ENCODE data around the gene CLIC4.

Gene CLIC4

DNA sequence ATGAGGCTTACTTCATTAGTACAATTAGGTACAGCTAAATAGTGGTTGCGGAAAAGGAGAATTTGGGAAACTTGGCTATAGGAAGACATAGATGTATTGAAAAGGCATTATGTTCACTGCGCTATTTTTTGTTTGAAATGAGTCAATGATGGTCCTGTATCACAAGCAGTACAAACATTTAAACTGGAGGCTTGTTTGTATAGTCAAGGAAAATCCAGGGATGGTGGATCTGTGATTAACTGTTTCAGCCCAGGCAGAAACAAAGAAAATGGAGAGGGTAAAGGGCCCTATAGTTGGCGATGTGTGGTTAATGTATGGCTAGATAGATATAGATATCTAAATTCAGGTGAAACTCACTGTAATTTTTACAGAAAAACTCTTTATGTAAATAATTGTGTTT, 79.9 kb downstream of the CLIC4 start:
- H3K4me3 ChIP-seq (replicated peaks; ENCODE audit: low read depth, low read length) = no peak overlapping the region
- TF ChIP-seq CTCF (IDR thresholded peaks at IDR 0.05; ENCODE audit: low read depth, low read length, missing control alignments) = no peak
- no peak for DNase-seq (ENCODE audit: extremely low read depth, low read depth)

GRCh38 chr1:24826510-24826909, 81.3 kb downstream of the CLIC4 start:
- no peak for DNase-seq (ENCODE audit: extremely low read depth, low read depth)
- no peak overlapping the region for H3K4me3 ChIP-seq (replicated peaks; ENCODE audit: low read depth, low read length)
- TF ChIP-seq CTCF (IDR thresholded peaks at IDR 0.05; ENCODE audit: low read depth, low read length, missing control alignments) = no peak

DNA sequence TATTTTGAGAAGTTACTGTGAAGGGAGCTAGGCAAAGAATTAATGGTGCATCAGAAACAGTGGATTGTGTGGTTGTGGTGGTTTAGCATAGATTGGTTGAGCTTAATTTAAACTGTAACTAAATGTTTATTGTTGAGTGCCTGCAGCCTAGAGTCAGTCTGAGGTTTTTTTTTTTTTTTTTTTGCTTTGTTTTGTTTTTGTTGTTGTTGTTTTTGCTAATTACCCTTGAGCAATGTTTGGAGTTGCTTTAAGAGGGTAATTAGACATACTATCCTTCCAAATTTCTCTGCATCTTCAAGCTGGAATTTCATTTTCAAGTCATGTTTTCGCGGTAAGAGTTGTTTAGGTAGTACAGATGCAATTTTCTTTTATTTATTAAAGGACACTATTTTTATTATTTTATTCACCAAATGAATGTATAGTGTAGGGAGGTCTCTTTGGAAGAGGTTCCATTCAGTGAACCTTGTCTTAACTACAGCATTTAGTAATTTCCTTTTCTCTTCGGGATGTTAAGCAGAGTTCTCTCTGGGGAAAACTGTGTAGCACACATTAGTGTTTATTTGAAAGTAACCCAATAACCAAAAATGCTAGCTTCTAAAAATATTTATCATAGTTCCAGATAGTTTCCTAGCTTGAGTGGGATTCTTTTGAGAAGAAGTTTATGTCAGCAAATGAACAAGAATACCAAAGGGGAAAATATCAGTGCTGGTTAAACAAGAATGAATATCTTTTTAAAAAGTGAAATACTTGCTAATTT, 82.3 kb downstream of the CLIC4 start:
- no peak for DNase-seq (ENCODE audit: extremely low read depth, low read depth)
- no peak overlapping the region for H3K4me3 ChIP-seq (replicated peaks; ENCODE audit: low read depth, low read length)
- no peak for TF ChIP-seq CTCF (IDR thresholded peaks at IDR 0.05; ENCODE audit: low read depth, low read length, missing control alignments)

DNA sequence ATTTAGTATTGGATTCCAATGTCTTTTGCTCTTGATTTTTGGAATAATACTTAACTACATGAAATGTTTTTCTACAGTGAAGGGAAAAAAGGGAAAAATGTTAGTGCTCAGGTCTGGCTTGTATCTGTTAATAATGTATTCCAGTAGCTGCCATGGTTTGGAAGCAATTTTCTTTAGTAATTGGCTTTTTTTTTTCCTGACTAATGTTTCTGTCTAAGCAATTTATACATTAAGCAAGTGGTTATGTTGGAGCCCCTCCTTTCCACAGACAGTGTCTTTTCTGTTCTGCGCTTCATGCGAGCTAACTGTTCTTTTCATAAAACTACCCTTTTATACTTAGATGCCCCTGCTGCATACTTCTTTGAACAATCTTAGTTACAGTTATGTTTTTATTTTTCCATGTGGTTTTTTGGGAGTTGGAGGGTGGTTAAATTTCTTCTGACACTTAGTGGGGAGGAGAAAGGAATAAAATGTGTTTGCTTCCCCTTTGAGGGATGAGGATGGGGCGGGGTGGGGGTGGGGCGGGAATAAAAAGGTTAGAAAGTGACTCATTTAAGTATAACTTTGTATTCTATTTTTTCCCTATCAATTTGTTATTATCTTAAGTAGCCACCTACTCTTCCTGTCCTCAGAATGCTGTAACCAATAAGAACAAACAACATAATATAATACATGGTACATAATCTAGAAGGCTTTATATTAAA, 83.1 kb downstream of the CLIC4 start:
- TF ChIP-seq CTCF (IDR thresholded peaks at IDR 0.05; ENCODE audit: low read depth, low read length, missing control alignments) = no peak
- H3K4me3 ChIP-seq (replicated peaks; ENCODE audit: low read depth, low read length) = no peak overlapping the region
- DNase-seq (ENCODE audit: extremely low read depth, low read depth) = no peak

DNA sequence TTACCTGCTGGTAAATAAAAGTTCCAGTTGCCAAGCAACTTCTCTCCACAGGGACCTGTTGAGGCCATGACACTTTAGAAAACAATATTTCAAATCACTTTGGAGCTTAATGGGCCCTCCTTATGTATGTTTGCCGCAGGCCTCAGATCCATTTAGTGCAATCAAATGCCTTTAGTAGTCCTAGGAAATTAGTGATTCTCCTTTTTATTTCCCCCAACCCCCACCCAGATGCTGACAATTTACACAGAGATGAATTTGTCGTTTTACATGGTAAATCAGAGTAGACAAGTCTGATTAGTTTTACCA, 83.6 kb downstream of the CLIC4 start:
- no peak for DNase-seq (ENCODE audit: extremely low read depth, low read depth)
- no peak for TF ChIP-seq CTCF (IDR thresholded peaks at IDR 0.05; ENCODE audit: low read depth, low read length, missing control alignments)
- no peak overlapping the region for H3K4me3 ChIP-seq (replicated peaks; ENCODE audit: low read depth, low read length)

DNA sequence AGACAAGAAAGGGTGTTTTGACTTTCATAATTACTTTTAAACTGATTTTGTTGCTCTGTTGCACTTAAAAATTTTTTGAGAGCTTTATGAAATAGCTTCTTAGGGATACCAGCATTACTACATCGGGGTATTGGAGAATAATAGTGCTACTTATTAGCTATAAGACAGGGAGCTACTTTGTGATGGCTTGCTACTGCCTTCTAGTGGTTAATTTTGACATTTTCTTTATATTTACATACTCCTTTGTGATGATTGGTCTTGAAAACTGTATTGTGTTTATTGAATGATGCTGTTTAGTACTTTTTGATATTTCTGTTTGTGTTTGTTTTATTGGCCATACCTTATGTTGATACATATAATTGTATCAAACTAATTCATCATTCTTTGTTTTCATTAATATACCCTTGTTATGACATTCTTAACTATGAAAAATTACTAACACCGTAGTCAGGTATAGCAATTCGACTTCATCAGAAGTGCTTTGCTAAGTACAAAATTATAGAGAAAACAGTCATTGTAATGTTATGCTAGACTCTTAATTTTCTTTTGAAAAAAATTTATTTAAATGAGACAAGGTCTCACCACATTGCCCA, 85.5 kb downstream of the CLIC4 start:
- DNase-seq (ENCODE audit: extremely low read depth, low read depth) = peak; percentile 61

More for the DNA sequence above, 85.5 kb downstream of the CLIC4 start:
- H3K4me3 ChIP-seq (replicated peaks; ENCODE audit: low read depth, low read length) = no peak overlapping the region
- peak; percentile 49 for TF ChIP-seq CTCF (IDR thresholded peaks at IDR 0.05; ENCODE audit: low read depth, low read length, missing control alignments)

All from HFF-Myc (cell line).